T-helper 2 cell treated with Interferon-gamma antibody and Interleukin-4, amounts not matched to agents 100 ng/mL and 5 ng/mL, for 36 hours (primary cell): ENCODE data around the gene SPAST. TPM values are rescaled to one million over a fixed set of nuclear protein-coding genes. Genes with fewer than 3 reads are reported as not detected.
"Not testable (repeated sequence)": the region's sequence is repeated elsewhere in the genome, so short reads cannot be mapped to it uniquely, and the experiment has no call there.

ENCODE experiments used
- intact Hi-C: fragments of 100-400 bp; cut with micrococcal nuclease; formaldehyde crosslinking; loops from one replicate; pipeline ENCODE4 v1.15.1; 2023
- total RNA-seq: library from RNA; stranded (reverse); gene quantifications from 2 replicates; pipeline ENCODE4 v1.2.3, GENCODE V29; 2022

The SPAST gene
- total RNA-seq, 1 donor from 2014 or later: 21.5 TPM

- intact Hi-C loops: no loop called here
Observed at GRCh38 chr2:32119161-32119560, 55.8 kb downstream of the SPAST start.

GRCh38 chr2:32124660-32125059 is 61.3 kb downstream of the SPAST start:
- intact Hi-C loops: no loop called here

- intact Hi-C loops: no loop called here
Observed at GRCh38 chr2:32128636-32129035, 65.3 kb downstream of the SPAST start.

- intact Hi-C loops: no loop called here
Observed at GRCh38 chr2:32129086-32129485, 65.7 kb downstream of the SPAST start.

- intact Hi-C loops: no loop called here
Observed at GRCh38 chr2:32135409-32135808, 72.1 kb downstream of the SPAST start.

- intact Hi-C loops: no loop called here
Observed at GRCh38 chr2:32136097-32136496, 72.7 kb downstream of the SPAST start.

- intact Hi-C loops: not testable (repeated sequence)
Observed at GRCh38 chr2:32151544-32151943, 88.2 kb downstream of the SPAST start.

GRCh38 chr2:32159678-32160077 is 96.3 kb downstream of the SPAST start:
- intact Hi-C loops: no loop called here

GRCh38 chr2:32161296-32161695 is 97.9 kb downstream of the SPAST start:
- intact Hi-C loops: no loop called here

GRCh38 chr2:32164254-32164653 is 100.9 kb downstream of the SPAST start:
- intact Hi-C loops: loop anchor here (2.0 kb wide), 2 partner anchors 25 to 153 kb away; partner anchors contain the start of gene MEMO1

- intact Hi-C loops: loop anchor here (1.0 to 2.0 kb wide), 4 partner anchors 24 to 191 kb away; partner anchors contain the start of genes MEMO1 and YIPF4
Observed at GRCh38 chr2:32165027-32165347, 101.6 kb downstream of the SPAST start.

GRCh38 chr2:32166115-32166574 is 102.8 kb downstream of the SPAST start:
- intact Hi-C loops: loop anchor here (1.0 kb wide), 1 partner anchor 103 kb away; the partner anchor contains the start of gene SPAST

- intact Hi-C loops: no loop called here
Observed at GRCh38 chr2:32168513-32168912, 105.2 kb downstream of the SPAST start.

- intact Hi-C loops: no loop called here
Observed at GRCh38 chr2:32172870-32173269, 109.5 kb downstream of the SPAST start.

GRCh38 chr2:32182667-32183066 is 119.3 kb downstream of the SPAST start:
- intact Hi-C loops: no loop called here

GRCh38 chr2:32189011-32189410 is 125.7 kb downstream of the SPAST start:
- intact Hi-C loops: loop anchor here (2.0 kb wide), 1 partner anchor 24 kb away; the partner anchor contains the start of gene SLC30A6

GRCh38 chr2:32192418-32192817 is 129.1 kb downstream of the SPAST start:
- intact Hi-C loops: loop anchor here (5.0 kb wide), 2 partner anchors 85 to 1285 kb away; partner anchors contain the start of genes RASGRP3 and YIPF4

GRCh38 chr2:32200814-32201213 is 137.5 kb downstream of the SPAST start:
- intact Hi-C loops: no loop called here

GRCh38 chr2:32203428-32203827 is 140.1 kb downstream of the SPAST start:
- intact Hi-C loops: not testable (repeated sequence)

Other genes with a start within 250 kb of the SPAST start
- 52.2 and 54.2 TPM in 2 replicates for gene MEMO1, start 52.5 kb upstream of the SPAST start, total RNA-seq
- gene DPY30, start 23.8 kb upstream of the SPAST start, total RNA-seq: 61.9 and 65.5 TPM in 2 replicates
- 26.3 and 27.0 TPM in 2 replicates for gene SLC30A6, start 102.3 kb downstream of the SPAST start, total RNA-seq
- gene NLRC4, start 201.3 kb downstream of the SPAST start, total RNA-seq: not detected in 2 replicates
- gene YIPF4, start 214.3 kb downstream of the SPAST start, total RNA-seq: 31.9 and 33.1 TPM in 2 replicates